Measurements from ENCODE around the gene TTLL11.

DNA sequence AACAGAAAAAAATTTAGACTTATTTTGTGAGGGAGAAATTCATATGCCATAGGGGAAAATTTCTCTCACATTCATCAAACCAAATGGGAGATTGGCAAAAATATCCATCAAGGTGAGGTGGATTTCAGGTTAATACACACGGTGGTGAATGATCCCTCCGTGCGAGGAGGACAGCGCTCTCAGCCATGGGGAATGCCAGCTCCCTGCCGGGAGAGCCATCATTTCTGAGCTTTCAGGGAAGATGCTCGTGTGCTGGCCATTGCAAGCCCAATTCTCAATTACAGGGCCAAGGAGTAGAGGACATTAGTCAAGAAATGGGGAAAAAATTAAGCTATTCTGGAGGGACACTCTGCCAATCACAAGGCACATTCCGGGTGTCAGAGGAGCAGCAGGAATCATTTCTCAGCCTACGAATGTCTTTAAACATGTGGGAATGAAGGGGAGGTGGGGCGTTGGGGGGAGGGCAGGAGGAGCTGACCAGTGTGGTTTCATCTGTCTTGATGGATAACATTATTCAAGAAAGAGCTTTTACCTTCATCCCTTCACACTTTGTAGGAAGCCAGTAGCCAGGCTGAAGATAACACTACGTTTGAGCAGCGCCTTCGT, 276.2 kb downstream of the TTLL11 start:
- TF ChIP-seq, protein P1, sequence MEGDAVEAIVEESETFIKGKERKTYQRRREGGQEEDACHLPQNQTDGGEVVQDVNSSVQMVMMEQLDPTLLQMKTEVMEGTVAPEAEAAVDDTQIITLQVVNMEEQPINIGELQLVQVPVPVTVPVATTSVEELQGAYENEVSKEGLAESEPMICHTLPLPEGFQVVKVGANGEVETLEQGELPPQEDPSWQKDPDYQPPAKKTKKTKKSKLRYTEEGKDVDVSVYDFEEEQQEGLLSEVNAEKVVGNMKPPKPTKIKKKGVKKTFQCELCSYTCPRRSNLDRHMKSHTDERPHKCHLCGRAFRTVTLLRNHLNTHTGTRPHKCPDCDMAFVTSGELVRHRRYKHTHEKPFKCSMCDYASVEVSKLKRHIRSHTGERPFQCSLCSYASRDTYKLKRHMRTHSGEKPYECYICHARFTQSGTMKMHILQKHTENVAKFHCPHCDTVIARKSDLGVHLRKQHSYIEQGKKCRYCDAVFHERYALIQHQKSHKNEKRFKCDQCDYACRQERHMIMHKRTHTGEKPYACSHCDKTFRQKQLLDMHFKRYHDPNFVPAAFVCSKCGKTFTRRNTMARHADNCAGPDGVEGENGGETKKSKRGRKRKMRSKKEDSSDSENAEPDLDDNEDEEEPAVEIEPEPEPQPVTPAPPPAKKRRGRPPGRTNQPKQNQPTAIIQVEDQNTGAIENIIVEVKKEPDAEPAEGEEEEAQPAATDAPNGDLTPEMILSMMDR (IDR thresholded peaks at IDR 0.05; ENCODE audit: control extremely low read depth in 1 of 3, insufficient read depth in 1 of 3, low read depth in 1 of 3, low read length in 3 of 3): no peak
- TF ChIP-seq POU5F1 (IDR thresholded peaks at IDR 0.05; ENCODE audit: low read depth, low read length) (no peak), MAFK (IDR thresholded peaks at IDR 0.05; ENCODE audit: low read depth, low read length) (no peak), POLR2AphosphoS5 (IDR thresholded peaks at IDR 0.05; ENCODE audit: low read depth, low read length) (no peak), SIN3A (conservative IDR thresholded peaks at IDR 0.05 in 1 of 2, IDR thresholded peaks at IDR 0.05 in 1 of 2; ENCODE audit: low read depth in 1 of 2, low read length in 2 of 2) (no peak), CREB1 (IDR thresholded peaks at IDR 0.05) (no peak), USF2 (IDR thresholded peaks at IDR 0.05; ENCODE audit: low read length) (no peak), CBX5 (IDR thresholded peaks at IDR 0.05; ENCODE audit: low read depth, low read length) (no peak)
- TF ChIP-seq, protein P2, sequence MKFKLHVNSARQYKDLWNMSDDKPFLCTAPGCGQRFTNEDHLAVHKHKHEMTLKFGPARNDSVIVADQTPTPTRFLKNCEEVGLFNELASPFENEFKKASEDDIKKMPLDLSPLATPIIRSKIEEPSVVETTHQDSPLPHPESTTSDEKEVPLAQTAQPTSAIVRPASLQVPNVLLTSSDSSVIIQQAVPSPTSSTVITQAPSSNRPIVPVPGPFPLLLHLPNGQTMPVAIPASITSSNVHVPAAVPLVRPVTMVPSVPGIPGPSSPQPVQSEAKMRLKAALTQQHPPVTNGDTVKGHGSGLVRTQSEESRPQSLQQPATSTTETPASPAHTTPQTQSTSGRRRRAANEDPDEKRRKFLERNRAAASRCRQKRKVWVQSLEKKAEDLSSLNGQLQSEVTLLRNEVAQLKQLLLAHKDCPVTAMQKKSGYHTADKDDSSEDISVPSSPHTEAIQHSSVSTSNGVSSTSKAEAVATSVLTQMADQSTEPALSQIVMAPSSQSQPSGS (IDR thresholded peaks at IDR 0.05; ENCODE audit: low read length): no peak

All from H1 (cell line).